Measurements from ENCODE around the gene PLCH2.
"Not testable (repeated sequence)": the region's sequence is repeated elsewhere in the genome, so short reads cannot be mapped to it uniquely, and the experiment has no call there.

PLCH2 gene

DNA sequence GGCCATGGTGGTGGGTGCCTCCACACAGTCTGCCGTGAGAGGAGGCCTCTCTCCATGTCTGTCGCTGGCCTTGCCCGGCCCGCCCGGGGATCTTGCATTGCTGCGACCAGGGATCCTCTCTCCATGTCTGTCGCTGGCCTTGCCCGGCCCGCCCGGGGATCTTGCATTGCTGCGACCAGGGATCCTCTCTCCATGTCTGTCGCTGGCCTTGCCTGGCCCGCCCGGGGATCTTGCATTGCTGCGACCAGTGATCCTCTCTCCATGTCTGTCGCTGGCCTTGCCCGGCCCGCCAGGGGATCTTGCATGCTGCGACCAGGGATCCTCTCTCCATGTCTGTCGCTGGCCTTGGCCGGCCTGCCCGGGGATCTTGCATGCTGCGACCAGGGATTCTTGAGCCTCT, 35.7 kb upstream of the PLCH2 start:
- DNase-seq (ENCODE audit: low spot score): not testable (repeated sequence)

DNA sequence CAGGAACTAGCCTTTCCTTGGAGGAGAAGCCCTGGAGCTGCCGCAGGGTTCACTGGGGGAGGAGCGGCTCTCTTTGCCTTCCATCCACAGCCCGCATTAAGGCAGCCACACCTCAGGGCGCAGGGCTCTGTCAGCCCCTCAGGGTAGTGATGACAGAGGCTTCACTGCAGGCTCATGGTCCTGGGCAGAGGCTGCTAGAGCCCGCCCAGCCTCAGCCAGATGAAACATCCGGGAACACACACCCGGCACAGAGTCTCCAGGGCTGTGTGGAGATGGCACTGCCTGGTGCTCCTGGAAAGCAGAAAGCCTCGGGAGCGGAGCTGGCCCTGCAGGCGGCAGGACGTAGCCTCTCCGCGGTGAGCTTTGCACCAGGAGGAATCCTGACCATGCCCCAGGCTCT, 34.3 kb upstream of the PLCH2 start:
- no peak for DNase-seq (ENCODE audit: low spot score)

DNA sequence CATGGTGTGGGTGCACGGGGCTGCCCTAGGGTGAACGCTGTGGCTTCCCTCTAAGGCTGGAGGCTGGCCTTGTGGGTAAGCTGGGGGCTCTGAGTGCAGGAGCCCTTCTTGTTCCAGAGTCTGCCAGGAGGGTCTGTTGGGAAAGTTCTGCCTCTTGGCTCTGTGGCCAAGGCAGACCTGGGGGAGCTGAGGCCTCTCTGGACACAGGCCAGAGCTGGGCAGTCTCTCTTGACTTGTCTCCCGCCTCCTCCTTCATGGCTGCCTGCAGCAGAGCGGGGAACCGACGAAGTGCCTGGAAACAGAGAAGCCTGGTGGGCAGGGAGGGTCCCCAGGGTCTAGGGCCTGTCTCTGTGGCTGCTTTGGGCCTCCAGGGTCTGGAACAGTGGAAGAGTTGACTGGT, 33.4 kb upstream of the PLCH2 start:
- DNase-seq (ENCODE audit: low spot score): no peak

GRCh38 chr1:2443277-2444137, 32.6 kb upstream of the PLCH2 start:
- no peak for DNase-seq (ENCODE audit: low spot score)

DNA sequence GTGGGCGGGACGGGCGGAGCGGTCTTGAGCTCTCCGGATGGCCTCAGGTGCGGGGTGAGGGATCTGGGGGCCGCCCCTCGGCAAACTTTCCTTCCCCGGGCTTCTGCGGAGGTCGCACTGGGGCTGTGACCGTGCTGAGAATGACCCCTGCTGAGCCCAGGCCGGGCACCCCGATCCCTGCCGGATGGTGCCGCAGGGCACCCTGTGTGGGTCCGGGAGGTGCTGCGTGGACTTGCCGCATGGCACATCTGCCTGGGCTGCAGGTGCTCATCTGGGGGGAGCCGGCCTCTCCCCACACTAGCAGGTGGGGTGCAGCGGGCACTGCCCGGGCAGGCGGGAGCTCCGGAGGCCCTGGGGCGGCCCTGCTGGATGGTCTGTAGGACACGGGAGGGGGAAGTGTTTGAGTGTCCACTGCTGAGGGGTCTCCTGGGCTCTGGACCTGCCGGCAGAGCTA, 31.9 kb upstream of the PLCH2 start:
- no peak for DNase-seq (ENCODE audit: low spot score)

DNA sequence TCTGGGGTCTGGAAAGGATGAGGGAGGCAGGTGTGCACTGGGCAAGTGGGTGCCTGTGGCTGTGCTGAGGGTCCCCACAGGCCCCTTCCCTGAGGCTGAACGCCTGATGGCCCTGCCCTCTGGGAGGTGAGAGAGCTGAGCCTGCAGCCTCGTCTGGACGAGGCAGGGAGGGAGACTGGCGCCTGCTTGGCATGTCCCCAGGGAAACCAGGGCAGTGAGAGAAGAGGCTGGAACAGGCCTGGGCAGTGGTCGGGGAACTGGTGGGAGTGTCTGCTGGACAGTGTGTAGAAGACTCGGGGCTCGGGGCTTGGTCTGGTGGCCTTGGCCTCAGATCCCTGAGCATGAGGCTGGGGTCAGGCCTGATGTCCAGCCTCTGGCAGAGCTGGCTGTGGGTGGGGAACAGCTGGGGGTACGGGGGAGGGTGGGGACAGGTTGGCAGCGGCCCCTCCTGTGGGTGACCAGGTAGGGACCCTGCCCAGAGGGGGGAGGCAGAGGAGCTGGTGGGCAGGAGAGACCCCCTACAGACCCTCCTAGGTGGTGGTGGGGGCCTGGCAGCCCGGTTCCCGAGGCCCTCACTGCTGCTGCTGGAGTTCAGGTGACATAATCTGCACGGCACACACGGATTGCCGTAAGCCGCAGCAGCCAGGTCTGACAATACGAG, 30.8 kb upstream of the PLCH2 start:
- no peak for DNase-seq (ENCODE audit: low spot score)

DNA sequence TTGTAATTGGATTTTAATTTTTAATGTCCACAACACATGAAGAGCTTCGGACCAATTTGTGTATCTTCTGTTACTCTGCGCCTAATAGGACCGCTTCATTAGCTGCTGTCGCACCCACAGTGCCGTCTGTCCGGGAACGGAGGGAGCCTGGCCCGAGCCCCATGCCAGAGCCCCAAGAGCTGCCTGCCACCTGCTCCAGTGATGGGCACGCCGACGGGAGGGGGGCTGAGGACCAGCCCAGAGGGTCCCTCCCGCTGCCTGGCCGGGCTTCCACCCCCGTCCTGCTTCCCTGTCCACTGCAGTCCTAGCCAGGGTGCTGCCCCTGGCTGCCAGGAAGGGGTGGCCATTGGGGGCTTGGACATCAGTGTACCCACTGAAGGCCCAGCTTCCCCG, 30.3 kb upstream of the PLCH2 start:
- no peak for DNase-seq (ENCODE audit: low spot score)

DNA sequence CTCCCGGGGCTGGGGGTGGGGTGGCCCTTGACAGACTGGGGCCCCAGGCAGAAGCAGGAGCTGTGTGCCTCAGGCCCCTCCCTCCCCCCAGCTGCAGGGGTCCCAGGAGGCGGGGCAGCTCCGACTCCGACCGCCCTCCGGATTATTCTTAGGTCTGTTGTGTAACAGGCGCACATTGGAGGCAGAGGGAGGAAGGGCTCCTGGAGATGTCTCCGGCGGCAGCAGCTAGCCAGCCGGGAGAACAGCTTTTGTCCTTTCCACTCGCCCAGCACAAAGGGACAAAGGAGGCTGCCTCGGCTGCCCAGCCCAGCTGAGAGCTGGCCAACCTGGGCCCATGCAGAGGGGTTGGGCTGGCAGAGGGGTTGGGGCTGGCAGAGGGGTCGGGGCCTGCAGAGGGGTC, 29.7 kb upstream of the PLCH2 start:
- no peak for DNase-seq (ENCODE audit: low spot score)

DNA sequence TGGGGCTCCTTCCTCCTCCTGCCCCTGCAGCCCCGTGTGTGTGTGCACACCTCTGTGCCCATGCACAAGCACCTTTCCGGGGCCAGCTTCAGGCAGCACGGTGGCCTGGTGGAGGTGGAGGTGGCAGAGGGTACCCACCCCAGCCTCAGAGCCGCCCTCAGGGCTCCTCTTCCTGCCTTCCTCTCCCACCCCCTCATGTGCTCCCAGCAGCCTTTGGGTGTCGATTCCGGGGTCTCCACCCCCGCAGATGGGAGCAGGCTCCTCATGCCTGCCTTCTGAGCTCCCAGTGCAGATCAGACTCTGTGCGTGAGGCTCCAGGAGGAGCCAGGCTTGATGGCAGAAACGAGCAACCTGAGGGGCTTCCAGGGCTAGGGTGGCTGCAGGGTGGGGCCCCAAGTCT, 29.2 kb upstream of the PLCH2 start:
- DNase-seq (ENCODE audit: low spot score): no peak

DNA sequence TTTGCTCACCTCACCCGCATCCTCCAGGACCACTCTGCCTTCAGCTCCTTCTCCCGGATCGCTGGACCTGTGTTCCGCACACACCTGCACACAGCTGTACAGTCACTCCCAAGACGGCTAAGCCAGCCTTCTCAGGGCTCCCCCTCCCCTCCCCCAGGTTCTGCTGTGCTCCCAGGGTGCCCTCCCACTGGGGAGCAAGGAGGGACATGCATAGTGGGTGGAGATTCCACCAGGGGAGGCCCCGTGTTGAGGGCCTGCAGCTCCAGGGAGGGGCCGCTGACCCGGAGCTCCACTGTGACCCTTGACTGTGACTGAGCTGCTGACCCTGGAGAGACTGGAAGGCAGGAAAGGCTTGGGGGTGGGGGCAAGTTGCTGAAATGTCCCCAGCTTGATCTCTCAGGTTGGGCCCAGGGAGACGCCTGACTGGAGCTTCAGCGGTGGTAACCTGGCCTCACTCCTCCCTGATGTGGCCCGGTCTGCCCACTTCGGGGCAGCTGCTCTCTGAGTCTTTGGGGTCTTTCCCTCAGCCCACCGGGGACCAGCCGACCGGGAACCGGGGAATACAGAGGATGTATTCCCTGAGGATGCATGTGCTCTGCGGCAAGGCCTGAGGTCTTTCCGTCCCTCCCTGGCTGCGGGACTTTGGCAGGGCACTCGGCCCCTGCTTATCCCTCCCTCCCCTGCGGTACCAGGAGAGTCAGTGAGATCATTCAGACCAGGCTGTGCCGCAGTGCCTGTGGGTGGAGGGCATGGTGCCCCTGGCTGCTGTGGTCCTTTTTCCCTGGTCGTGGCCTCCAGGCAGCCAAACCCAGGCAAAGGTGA, 28.6 kb upstream of the PLCH2 start:
- DNase-seq (ENCODE audit: low spot score): no peak

GRCh38 chr1:2448098-2448445, 28.0 kb upstream of the PLCH2 start:
- peak; percentile 69 for DNase-seq (ENCODE audit: low spot score)

GRCh38 chr1:2449636-2450454, 26.2 kb upstream of the PLCH2 start:
- DNase-seq (ENCODE audit: low spot score): peak; percentile 31

DNA sequence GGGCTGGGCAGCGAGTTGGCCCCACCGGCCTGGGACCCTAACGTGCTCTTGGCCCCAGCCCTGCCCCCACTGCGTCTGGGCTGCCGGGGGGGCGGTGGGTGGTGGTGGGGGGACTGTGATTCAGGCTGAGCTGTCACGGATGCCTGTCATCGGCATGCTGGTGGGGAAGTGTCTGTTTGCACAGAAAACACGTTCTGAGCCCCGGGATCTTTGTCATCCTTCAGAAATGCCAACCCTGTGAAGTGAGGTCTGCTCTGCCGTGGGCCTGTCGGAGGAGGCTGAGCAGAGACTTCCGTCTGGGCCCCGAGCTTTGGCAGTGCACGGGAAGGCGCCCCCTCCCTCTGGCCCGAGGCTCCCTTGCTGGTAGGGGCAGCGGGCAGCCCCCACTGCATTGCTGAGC, 24.3 kb upstream of the PLCH2 start:
- peak; percentile 30 for DNase-seq (ENCODE audit: low spot score)

DNA sequence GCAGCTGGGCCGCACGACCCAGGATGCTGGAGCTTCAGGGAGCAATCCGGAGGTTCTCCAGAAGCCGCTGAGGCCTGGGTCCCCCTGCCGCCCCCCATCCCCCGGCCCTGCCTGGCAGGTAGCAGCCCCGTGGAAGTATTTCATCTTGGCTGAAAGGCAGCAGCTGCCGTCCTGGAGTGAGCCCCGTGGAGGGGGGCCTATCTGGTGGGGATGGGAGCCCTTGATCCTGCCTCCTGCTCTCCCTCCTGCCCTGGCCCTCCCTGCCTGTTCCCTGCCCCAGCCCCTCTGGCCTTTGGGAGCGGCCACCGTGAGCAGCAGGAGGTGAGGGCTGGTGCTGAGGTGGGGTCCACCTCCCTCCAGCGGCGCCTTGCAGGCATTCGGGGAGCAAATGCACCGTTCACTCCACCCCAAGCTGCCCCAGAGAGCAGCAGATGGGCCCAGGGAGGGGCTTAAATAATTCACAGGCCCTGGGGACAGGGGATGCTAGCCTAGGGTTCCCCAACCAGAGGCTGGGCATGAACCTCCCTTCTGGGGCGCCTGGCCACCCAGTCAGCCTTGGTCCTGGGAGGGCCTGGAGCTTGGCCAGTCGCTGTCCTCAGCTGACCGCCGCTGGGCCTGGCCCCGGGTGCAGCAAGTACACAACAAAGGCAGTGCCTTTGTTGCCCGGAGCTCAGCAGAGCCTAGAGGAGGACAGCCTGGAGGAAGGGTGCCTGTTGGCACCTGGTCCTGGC, 23.7 kb upstream of the PLCH2 start:
- DNase-seq (ENCODE audit: low spot score): no peak

- no peak for DNase-seq (ENCODE audit: low spot score)
Measured at GRCh38 chr1:2452932-2453315, 23.2 kb upstream of the PLCH2 start.

- DNase-seq (ENCODE audit: low spot score): no peak
Measured at GRCh38 chr1:2454227-2454626, 21.9 kb upstream of the PLCH2 start.

DNA sequence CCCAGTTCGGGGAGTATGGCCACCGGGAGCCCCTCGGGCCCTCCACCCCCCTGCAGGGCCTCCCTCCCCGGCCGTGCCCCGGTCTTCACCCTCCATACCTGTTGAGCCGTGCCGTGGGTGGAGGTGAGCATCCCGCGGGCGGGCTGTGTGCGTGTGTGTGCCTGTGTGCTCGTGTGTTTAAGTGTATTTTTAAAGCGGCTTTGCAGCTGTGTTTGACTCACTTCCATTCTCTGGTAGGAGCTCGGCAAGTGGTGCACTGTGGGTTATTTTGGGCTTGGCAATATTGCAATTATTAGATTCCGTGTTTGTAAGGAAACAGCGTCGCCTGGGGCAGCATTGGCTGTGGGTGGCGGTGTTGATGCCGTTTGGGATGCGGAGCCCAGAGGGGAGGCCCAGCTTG, 20.3 kb upstream of the PLCH2 start:
- no peak for DNase-seq (ENCODE audit: low spot score)

GRCh38 chr1:2457444-2457843, 18.6 kb upstream of the PLCH2 start:
- DNase-seq (ENCODE audit: low spot score): no peak

GRCh38 chr1:2458687-2459086, 17.4 kb upstream of the PLCH2 start:
- no peak for DNase-seq (ENCODE audit: low spot score)

- DNase-seq (ENCODE audit: low spot score): not testable (repeated sequence)
Measured at GRCh38 chr1:2459102-2459753, 16.9 kb upstream of the PLCH2 start.

DNA sequence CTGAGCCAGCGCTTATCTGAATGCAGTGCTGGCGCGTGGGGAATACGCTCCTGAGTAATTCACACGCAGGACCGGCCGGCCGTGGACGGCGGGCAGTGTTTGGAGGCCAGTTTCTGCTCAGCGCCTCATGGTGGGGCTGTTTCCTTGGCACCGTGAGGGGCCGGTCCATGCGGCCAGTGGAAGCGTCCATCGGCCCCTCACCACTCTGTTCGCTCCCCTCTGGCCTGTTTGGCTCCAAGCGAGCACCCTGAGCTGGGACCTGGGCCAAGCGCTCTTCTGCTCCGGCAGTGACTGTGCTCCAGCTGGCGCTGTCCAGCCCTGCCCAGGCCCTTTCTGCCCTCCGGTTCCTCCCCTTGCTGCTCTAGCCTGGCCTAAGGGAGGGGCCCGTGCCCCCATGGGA, 16.3 kb upstream of the PLCH2 start:
- no peak for DNase-seq (ENCODE audit: low spot score)
